WTC11 (cell line): ENCODE measurements around the gene PDZD2. TPM values are rescaled to one million over a fixed set of nuclear protein-coding genes. Genes with fewer than 3 reads are reported as not detected.
A peak's percentile ranks its signal among the peaks of the same experiment; 100 is the strongest.

Source experiments
- ATAC-seq: fragments of 200-7000 bp; cut with Tn5 transposase; 2 replicates; pipeline ENCODE4 v1.10.0; 2021; ENCODE audit warnings: mild to moderate bottlenecking, moderate library complexity
- CTCF ChIA-PET: fragments of 300-600 bp; sonication (Branson Sonifier 250); formaldehyde crosslinking; loops from one replicate; lab custom pipeline; 2021; ENCODE audit warnings: antibody characterized with exemption; lab: Charles Lee
- POLR2A ChIA-PET: fragments of 350-600 bp; sonication (Branson Sonifier 250); formaldehyde crosslinking; loops from one replicate; lab custom pipeline; 2021; ENCODE audit warnings: antibody characterized with exemption; lab: Charles Lee
- DNase-seq: peaks from one replicate; pipeline ENCODE4 v3.0.0; 2021; ENCODE audit warnings: low spot score
- H3K27ac Mint-ChIP-seq: 2 replicates; pipeline ENCODE4 v1.8.0; 2021; ENCODE audit warnings: mixed read lengths
- H3K27me3 Mint-ChIP-seq: 2 replicates; pipeline ENCODE4 v1.8.0; 2021; ENCODE audit warnings: low read depth, mild to moderate bottlenecking, moderate library complexity, mixed read lengths
- H3K36me3 Mint-ChIP-seq: 2 replicates; pipeline ENCODE4 v1.8.0; 2021; ENCODE audit warnings: mixed read lengths
- H3K4me1 Mint-ChIP-seq: 2 replicates; pipeline ENCODE4 v1.8.0; 2022; ENCODE audit warnings: mixed read lengths
- H3K4me3 Mint-ChIP-seq: 2 replicates; pipeline ENCODE4 v1.8.0; 2021; ENCODE audit warnings: mild to moderate bottlenecking, moderate library complexity, mixed read lengths
- H3K9me3 Mint-ChIP-seq: 2 replicates; pipeline ENCODE4 v1.8.0; 2021; ENCODE audit warnings: mixed read lengths
- FOXJ3 ChIP-seq: sonication (generic); formaldehyde crosslinking; IDR thresholded peaks from 2 replicates; pipeline ENCODE4 v1.9.0; 2021; ENCODE audit warnings: missing genetic modification reagents, mild to moderate bottlenecking, borderline replicate concordance
- HMGA2 ChIP-seq: fragments of 250-450 bp; sonication (Bioruptor Pico); IDR thresholded peaks from 2 replicates; pipeline ENCODE4 v1.4.0; 2021; ENCODE audit warnings: mild to moderate bottlenecking, moderate library complexity
- JAZF1 ChIP-seq: fragments of 250-450 bp; sonication (Bioruptor Pico); IDR thresholded peaks from 2 replicates; pipeline ENCODE4 v1.9.0; 2021; ENCODE audit warnings: moderate library complexity, mild to moderate bottlenecking, inconsistent platforms
- MYBL2 ChIP-seq: sonication (generic); formaldehyde crosslinking; IDR thresholded peaks from 2 replicates; pipeline ENCODE4 v1.8.1; 2023; ENCODE audit warnings: mild to moderate bottlenecking, moderate library complexity, missing genetic modification reagents
- NFATC4 ChIP-seq: fragments of 250-450 bp; sonication (Bioruptor Pico); IDR thresholded peaks from 2 replicates; pipeline ENCODE4 v1.9.0; 2021; ENCODE audit warnings: mild to moderate bottlenecking
- NFE2L1 ChIP-seq: sonication (generic); formaldehyde crosslinking; IDR thresholded peaks from 2 replicates; pipeline ENCODE4 v1.8.1; 2023; ENCODE audit warnings: missing genetic modification reagents
- NR1H2 ChIP-seq: sonication (generic); formaldehyde crosslinking; IDR thresholded peaks from 2 replicates; pipeline ENCODE4 v1.9.0; 2021; ENCODE audit warnings: mild to moderate bottlenecking, moderate library complexity, missing genetic modification reagents
- SMAD4 ChIP-seq: sonication (generic); formaldehyde crosslinking; IDR thresholded peaks from 2 replicates; pipeline ENCODE4 v1.8.0; 2022; ENCODE audit warnings: mild to moderate bottlenecking, missing genetic modification reagents
- TCF7 ChIP-seq: sonication (generic); formaldehyde crosslinking; IDR thresholded peaks from 2 replicates; pipeline ENCODE4 v1.8.0; 2022; ENCODE audit warnings: mild to moderate bottlenecking, low read depth, missing genetic modification reagents, moderate library complexity
- TEAD1 ChIP-seq: sonication (generic); formaldehyde crosslinking; IDR thresholded peaks from 2 replicates; pipeline ENCODE4 v1.8.0; 2022; ENCODE audit warnings: mild to moderate bottlenecking, missing genetic modification reagents
- TEAD4 ChIP-seq: sonication (generic); formaldehyde crosslinking; IDR thresholded peaks from 2 replicates; pipeline ENCODE4 v1.8.0; 2022; ENCODE audit warnings: mild to moderate bottlenecking, missing genetic modification reagents
- TP53 ChIP-seq: sonication (generic); formaldehyde crosslinking; IDR thresholded peaks from 2 replicates; pipeline ENCODE4 v1.8.1; 2023; ENCODE audit warnings: mild to moderate bottlenecking, missing genetic modification reagents
- ZNF138 ChIP-seq: sonication (generic); formaldehyde crosslinking; conservative IDR thresholded peaks from 2 replicates; pipeline ENCODE4 v1.8.1; 2022; ENCODE audit warnings: mild to moderate bottlenecking, moderate library complexity, missing genetic modification reagents
- ZNF219 ChIP-seq: sonication (generic); formaldehyde crosslinking; IDR thresholded peaks from 2 replicates; pipeline ENCODE4 v1.8.0; 2023; ENCODE audit warnings: missing genetic modification reagents, mild to moderate bottlenecking, borderline replicate concordance
- ZNF232 ChIP-seq: sonication (generic); formaldehyde crosslinking; IDR thresholded peaks from 2 replicates; pipeline ENCODE4 v1.8.0; 2022; ENCODE audit warnings: mild to moderate bottlenecking, missing genetic modification reagents
- ZNF263 ChIP-seq: sonication (generic); formaldehyde crosslinking; IDR thresholded peaks from 2 replicates; pipeline ENCODE4 v1.8.1; 2022; ENCODE audit warnings: low read depth, mild to moderate bottlenecking, moderate library complexity, missing genetic modification reagents
- ZNF317 ChIP-seq: sonication (generic); formaldehyde crosslinking; IDR thresholded peaks from 2 replicates; pipeline ENCODE4 v1.8.1; 2023; ENCODE audit warnings: low read depth, mild to moderate bottlenecking, moderate library complexity, missing genetic modification reagents, borderline replicate concordance
- total RNA-seq: library from RNA; stranded (reverse); gene quantifications from 3 replicates; pipeline ENCODE4 v1.2.3, GENCODE V29; 2021
- TF ChIP-seq, protein P1 (sequence below): sonication (generic); formaldehyde crosslinking; IDR thresholded peaks from 2 replicates; pipeline ENCODE4 v1.8.0; 2023; ENCODE audit warnings: missing genetic modification reagents, mild to moderate bottlenecking, borderline replicate concordance
- TF ChIP-seq, protein P2 (sequence below): sonication (generic); formaldehyde crosslinking; IDR thresholded peaks from 2 replicates; pipeline ENCODE4 v1.8.0; 2022; ENCODE audit warnings: mild to moderate bottlenecking, missing genetic modification reagents
- TF ChIP-seq, protein P3 (sequence below): fragments of 250-450 bp; sonication (Bioruptor Pico); IDR thresholded peaks from 2 replicates; pipeline ENCODE4 v1.9.0; 2021; ENCODE audit warnings: mild to moderate bottlenecking, borderline replicate concordance
- TF ChIP-seq, protein P4 (sequence below): fragments of 200-600 bp; IDR thresholded peaks from 2 replicates; pipeline ENCODE4 v1.8.0; 2022; ENCODE audit warnings: antibody characterized with exemption
- TF ChIP-seq, protein P5 (sequence below): fragments of 250-450 bp; sonication (Bioruptor Pico); IDR thresholded peaks from 2 replicates; pipeline ENCODE4 v1.9.0; 2021; ENCODE audit warnings: mild to moderate bottlenecking

PDZD2 gene
- total RNA-seq, 1 experiment from 2014 or later, result 11.4 TPM

DNA sequence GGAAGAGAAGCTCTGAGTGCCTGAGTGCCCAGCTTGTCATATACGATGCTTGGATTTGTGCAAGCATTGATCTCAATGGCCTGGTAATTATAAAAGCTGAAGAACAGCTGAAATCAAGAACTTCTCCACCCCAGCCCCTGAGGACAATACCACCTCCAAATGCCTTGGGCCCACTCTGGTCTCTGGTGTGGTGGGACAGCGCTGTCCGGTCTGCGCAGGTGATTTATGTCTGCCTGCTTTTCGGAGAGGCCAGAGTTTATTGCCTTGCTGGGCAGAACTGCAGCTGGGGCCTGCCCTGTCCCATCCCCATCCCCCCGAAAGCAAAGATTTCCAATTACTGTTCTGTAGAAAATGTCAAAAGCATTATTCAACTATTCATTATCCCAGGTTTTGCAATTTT, 1.1 kb upstream of the PDZD2 start:
- H3K4me3 Mint-ChIP-seq, result peak overlapping the region; percentile 82

DNA sequence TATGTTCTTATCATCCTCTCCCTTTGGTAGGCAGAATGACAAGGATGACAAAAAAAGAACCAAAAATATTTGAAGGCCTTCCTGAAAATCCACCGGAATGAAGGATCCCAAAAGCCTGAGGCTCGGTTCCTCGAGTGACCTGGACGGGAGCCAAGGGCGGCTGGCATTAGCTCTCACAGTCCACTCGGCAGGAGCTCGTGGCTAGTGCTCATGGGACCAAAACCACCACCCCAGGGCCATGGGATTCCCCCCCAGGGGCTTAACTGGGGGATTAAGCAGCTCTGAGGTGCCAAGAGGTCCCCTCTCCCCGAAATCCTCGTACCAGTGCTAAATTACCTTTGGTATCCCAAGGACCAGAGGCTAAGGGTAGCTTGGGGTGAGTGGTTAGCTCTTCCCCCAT, 586 bp upstream of the PDZD2 start:
- no peaks in the 10 kb centered on the region for H3K36me3 Mint-ChIP-seq
- peak overlapping the region; percentile 82 for H3K4me3 Mint-ChIP-seq
- peaks cover 33% of the 10 kb centered on the region for H3K4me1 Mint-ChIP-seq
- DNase-seq (no peak), ATAC-seq (peak; percentile 1; the same call in 1 of the 2 replicates)
- H3K27me3 Mint-ChIP-seq, result no peaks in the 10 kb centered on the region
- CTCF ChIA-PET, result interaction anchor here (0.6 to 5.1 kb wide), 19 partner anchors 8 to 291 kb away, joined by 3 to 36 read pairs (median 5); no protein-coding TSS in a partner anchor
- POLR2A ChIA-PET, result interaction anchor here (1.1 to 2.0 kb wide), 2 partner anchors 20 to 216 kb away, joined by 3 to 5 read pairs; no protein-coding TSS in a partner anchor
- H3K9me3 Mint-ChIP-seq, result no peaks in the 10 kb centered on the region
- H3K27ac Mint-ChIP-seq, result peak overlapping the region; percentile 47; the same call in 1 of the 2 replicates
- TF ChIP-seq, protein P1, sequence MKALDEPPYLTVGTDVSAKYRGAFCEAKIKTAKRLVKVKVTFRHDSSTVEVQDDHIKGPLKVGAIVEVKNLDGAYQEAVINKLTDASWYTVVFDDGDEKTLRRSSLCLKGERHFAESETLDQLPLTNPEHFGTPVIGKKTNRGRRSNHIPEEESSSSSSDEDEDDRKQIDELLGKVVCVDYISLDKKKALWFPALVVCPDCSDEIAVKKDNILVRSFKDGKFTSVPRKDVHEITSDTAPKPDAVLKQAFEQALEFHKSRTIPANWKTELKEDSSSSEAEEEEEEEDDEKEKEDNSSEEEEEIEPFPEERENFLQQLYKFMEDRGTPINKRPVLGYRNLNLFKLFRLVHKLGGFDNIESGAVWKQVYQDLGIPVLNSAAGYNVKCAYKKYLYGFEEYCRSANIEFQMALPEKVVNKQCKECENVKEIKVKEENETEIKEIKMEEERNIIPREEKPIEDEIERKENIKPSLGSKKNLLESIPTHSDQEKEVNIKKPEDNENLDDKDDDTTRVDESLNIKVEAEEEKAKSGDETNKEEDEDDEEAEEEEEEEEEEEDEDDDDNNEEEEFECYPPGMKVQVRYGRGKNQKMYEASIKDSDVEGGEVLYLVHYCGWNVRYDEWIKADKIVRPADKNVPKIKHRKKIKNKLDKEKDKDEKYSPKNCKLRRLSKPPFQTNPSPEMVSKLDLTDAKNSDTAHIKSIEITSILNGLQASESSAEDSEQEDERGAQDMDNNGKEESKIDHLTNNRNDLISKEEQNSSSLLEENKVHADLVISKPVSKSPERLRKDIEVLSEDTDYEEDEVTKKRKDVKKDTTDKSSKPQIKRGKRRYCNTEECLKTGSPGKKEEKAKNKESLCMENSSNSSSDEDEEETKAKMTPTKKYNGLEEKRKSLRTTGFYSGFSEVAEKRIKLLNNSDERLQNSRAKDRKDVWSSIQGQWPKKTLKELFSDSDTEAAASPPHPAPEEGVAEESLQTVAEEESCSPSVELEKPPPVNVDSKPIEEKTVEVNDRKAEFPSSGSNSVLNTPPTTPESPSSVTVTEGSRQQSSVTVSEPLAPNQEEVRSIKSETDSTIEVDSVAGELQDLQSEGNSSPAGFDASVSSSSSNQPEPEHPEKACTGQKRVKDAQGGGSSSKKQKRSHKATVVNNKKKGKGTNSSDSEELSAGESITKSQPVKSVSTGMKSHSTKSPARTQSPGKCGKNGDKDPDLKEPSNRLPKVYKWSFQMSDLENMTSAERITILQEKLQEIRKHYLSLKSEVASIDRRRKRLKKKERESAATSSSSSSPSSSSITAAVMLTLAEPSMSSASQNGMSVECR, result no peak
- TF ChIP-seq ZNF219 (CRISPR knock-in tag), result no peak
- no peak for TF ChIP-seq ZNF138 (CRISPR knock-in tag)
- no peak for TF ChIP-seq SMAD4

More for the DNA sequence above, 1.1 kb upstream of the PDZD2 start:
- TF ChIP-seq JAZF1 (CRISPR knock-in tag) (no peak), ZNF219 (CRISPR knock-in tag) (no peak), MYBL2 (CRISPR knock-in tag) (no peak), HMGA2 (no peak), SMAD4 (no peak), FOXJ3 (CRISPR knock-in tag) (no peak), ZNF317 (CRISPR knock-in tag) (no peak), NR1H2 (CRISPR knock-in tag) (no peak), NFATC4 (CRISPR knock-in tag) (no peak), ZNF232 (CRISPR knock-in tag) (no peak), ZNF263 (CRISPR knock-in tag) (no peak), TEAD1 (no peak), TEAD4 (CRISPR knock-in tag) (no peak), TP53 (no peak), NFE2L1 (CRISPR knock-in tag) (no peak), TCF7 (CRISPR knock-in tag) (no peak)
- TF ChIP-seq, protein P2, sequence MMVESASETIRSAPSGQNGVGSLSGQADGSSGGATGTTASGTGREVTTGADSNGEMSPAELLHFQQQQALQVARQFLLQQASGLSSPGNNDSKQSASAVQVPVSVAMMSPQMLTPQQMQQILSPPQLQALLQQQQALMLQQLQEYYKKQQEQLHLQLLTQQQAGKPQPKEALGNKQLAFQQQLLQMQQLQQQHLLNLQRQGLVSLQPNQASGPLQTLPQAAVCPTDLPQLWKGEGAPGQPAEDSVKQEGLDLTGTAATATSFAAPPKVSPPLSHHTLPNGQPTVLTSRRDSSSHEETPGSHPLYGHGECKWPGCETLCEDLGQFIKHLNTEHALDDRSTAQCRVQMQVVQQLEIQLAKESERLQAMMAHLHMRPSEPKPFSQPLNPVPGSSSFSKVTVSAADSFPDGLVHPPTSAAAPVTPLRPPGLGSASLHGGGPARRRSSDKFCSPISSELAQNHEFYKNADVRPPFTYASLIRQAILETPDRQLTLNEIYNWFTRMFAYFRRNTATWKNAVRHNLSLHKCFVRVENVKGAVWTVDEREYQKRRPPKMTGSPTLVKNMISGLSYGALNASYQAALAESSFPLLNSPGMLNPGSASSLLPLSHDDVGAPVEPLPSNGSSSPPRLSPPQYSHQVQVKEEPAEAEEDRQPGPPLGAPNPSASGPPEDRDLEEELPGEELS, result no peak
- TF ChIP-seq, protein P3, sequence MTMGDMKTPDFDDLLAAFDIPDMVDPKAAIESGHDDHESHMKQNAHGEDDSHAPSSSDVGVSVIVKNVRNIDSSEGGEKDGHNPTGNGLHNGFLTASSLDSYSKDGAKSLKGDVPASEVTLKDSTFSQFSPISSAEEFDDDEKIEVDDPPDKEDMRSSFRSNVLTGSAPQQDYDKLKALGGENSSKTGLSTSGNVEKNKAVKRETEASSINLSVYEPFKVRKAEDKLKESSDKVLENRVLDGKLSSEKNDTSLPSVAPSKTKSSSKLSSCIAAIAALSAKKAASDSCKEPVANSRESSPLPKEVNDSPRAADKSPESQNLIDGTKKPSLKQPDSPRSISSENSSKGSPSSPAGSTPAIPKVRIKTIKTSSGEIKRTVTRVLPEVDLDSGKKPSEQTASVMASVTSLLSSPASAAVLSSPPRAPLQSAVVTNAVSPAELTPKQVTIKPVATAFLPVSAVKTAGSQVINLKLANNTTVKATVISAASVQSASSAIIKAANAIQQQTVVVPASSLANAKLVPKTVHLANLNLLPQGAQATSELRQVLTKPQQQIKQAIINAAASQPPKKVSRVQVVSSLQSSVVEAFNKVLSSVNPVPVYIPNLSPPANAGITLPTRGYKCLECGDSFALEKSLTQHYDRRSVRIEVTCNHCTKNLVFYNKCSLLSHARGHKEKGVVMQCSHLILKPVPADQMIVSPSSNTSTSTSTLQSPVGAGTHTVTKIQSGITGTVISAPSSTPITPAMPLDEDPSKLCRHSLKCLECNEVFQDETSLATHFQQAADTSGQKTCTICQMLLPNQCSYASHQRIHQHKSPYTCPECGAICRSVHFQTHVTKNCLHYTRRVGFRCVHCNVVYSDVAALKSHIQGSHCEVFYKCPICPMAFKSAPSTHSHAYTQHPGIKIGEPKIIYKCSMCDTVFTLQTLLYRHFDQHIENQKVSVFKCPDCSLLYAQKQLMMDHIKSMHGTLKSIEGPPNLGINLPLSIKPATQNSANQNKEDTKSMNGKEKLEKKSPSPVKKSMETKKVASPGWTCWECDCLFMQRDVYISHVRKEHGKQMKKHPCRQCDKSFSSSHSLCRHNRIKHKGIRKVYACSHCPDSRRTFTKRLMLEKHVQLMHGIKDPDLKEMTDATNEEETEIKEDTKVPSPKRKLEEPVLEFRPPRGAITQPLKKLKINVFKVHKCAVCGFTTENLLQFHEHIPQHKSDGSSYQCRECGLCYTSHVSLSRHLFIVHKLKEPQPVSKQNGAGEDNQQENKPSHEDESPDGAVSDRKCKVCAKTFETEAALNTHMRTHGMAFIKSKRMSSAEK (CRISPR knock-in tag), result no peak
- TF ChIP-seq, protein P4, sequence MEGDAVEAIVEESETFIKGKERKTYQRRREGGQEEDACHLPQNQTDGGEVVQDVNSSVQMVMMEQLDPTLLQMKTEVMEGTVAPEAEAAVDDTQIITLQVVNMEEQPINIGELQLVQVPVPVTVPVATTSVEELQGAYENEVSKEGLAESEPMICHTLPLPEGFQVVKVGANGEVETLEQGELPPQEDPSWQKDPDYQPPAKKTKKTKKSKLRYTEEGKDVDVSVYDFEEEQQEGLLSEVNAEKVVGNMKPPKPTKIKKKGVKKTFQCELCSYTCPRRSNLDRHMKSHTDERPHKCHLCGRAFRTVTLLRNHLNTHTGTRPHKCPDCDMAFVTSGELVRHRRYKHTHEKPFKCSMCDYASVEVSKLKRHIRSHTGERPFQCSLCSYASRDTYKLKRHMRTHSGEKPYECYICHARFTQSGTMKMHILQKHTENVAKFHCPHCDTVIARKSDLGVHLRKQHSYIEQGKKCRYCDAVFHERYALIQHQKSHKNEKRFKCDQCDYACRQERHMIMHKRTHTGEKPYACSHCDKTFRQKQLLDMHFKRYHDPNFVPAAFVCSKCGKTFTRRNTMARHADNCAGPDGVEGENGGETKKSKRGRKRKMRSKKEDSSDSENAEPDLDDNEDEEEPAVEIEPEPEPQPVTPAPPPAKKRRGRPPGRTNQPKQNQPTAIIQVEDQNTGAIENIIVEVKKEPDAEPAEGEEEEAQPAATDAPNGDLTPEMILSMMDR, result no peak
- TF ChIP-seq, protein P5, sequence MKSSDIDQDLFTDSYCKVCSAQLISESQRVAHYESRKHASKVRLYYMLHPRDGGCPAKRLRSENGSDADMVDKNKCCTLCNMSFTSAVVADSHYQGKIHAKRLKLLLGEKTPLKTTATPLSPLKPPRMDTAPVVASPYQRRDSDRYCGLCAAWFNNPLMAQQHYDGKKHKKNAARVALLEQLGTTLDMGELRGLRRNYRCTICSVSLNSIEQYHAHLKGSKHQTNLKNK (CRISPR knock-in tag), result no peak
- Mint-ChIP-seq H3K9me3 (no peaks in the 10 kb centered on the region), H3K27me3 (no peaks in the 10 kb centered on the region), H3K27ac (no peak overlapping the region), H3K36me3 (no peaks in the 10 kb centered on the region), H3K4me1 (peaks cover 33% of the 10 kb centered on the region)
- ChIA-PET CTCF (interaction anchor here (0.9 to 5.1 kb wide), 18 partner anchors 9 to 291 kb away, joined by 3 to 36 read pairs (median 5); no protein-coding TSS in a partner anchor), POLR2A (interaction anchor here (1.1 to 2.0 kb wide), 2 partner anchors 19 to 217 kb away, joined by 3 to 5 read pairs; no protein-coding TSS in a partner anchor)
- no peak for DNase-seq
- ATAC-seq, result no peak
